ENCODE data around the gene PC.
"Not testable (repeated sequence)": the region's sequence is repeated elsewhere in the genome, so short reads cannot be mapped to it uniquely, and the experiment has no call there.

PC gene

DNA sequence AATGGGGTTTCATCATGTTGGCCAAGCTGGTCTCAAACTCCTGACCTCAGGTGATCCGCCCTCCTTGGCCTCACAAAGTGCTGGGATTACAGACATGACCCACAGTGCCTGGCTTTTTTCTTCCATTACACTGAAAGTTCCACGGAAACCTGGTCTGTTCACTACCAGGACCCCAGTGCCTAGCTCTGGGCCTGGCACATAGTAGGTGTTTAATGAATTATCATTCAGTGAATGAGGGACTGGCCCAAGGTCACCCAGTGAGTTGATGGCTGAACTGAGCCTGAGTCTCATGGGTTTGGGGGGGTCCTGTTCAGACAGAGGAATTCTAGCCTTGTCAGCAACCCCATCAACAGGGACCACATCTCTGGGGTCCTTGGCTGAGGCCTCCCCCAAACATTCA, 20.0 kb upstream of the PC start:
- no peak for DNase-seq

DNA sequence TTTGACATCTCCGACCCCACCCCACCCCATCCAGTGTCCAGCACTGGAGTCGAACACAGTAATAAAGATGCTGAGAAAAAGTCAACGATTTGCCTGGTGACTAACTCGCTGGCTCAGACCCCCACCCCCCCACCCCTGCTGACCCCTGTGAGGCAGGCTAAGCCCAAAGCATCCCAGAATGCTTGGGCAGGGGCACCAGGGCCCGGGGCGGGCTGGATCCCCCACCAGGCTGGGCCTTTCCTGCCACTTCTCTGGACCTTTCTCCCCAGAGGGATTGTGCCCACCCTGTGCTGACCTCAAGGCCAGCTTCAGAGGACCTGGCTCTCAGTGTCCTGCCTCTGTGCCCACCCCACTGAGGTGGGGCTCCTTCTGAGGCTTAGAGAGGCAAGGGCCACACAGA, 18.7 kb upstream of the PC start:
- DNase-seq, result no peak

GRCh38 chr11:66976028-66976467, 17.9 kb upstream of the PC start:
- DNase-seq, result peak; percentile 28

DNA sequence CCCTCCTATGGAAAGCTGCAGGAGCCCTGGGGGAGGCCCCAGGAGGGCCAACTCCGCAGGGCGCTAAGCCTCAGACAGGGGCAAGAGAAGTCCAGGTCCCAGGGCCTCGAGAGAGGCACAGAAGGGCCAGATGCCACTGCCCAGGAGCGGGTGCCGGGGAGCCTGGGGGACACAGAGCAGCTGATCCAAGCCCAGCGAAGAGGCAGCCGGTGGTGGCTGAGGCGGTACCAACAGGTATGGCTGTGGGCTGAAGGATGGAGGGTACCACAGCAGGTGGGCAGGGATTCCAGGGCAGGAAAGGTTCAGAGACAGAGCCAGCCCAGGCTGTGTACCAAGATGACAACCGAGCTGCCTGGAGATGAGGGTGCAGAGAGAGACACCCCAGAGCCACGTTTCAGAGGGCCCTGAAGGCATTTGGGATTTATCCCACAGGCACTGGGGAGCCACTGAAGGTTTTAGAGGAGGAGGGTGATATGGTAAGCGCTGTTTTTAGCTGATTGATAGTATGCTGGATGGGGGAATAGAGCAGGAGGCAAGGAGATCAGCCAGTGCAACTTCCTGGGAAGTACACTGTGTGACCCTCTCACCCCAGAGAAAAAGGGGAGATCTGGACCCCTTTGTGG, 17.3 kb upstream of the PC start:
- no peak for DNase-seq

GRCh38 chr11:66974724-66975404, 16.7 kb upstream of the PC start, which contains the start of gene C11orf86:
Gene C11orf86, plus strand, starts transcription at chr11:66975304. Its CDS starts 59 bp downstream, at chr11:66975363.
- DNase-seq, result peak; percentile 18

- no peak for DNase-seq
Measured at GRCh38 chr11:66973956-66974580, 15.9 kb upstream of the PC start.

DNA sequence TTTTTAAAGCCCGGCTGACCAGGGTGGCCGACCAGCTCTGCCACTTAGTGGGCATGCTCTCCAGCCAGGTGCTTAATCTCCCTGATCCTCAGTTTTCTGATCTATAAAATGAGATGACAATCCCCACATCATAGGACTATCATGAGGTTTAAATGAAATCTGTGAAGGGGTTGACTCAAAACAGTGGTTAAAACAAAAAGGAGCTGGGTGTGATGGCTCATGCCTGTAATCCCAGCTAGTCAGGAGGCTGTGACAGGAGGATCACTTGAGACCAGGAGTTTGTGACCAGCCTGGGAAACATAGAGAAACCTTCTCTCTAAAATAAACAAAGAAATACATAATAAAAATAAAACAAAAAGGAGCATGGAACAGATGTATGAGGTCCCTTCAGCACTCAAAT, 13.3 kb upstream of the PC start:
- no peak for DNase-seq

GRCh38 chr11:66970807-66971442, 12.7 kb upstream of the PC start:
- peak; percentile 60 for DNase-seq

DNA sequence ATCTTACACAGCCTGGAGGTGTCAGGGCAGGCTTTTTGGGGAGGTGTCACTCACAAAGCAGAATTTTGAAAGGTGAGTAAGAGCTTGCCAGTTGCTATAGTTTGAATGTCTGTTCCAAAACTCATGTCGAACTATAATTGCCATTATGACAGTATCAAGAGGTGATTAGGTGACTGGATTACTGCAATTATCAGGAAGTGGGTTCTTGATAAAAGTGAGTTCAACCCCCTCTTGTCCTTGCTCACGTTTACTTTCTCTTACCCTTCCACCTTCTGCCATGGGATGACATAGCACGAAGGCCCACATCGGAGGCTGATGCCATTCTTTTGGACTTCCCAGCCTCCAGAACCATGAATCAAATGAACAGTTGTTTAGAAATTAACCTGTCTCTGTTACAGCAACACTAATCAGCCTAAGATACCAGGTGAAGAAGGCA, 12.2 kb upstream of the PC start:
- peak; percentile 21 for DNase-seq

GRCh38 chr11:66969584-66970225, 11.5 kb upstream of the PC start:
- no peak for DNase-seq

DNA sequence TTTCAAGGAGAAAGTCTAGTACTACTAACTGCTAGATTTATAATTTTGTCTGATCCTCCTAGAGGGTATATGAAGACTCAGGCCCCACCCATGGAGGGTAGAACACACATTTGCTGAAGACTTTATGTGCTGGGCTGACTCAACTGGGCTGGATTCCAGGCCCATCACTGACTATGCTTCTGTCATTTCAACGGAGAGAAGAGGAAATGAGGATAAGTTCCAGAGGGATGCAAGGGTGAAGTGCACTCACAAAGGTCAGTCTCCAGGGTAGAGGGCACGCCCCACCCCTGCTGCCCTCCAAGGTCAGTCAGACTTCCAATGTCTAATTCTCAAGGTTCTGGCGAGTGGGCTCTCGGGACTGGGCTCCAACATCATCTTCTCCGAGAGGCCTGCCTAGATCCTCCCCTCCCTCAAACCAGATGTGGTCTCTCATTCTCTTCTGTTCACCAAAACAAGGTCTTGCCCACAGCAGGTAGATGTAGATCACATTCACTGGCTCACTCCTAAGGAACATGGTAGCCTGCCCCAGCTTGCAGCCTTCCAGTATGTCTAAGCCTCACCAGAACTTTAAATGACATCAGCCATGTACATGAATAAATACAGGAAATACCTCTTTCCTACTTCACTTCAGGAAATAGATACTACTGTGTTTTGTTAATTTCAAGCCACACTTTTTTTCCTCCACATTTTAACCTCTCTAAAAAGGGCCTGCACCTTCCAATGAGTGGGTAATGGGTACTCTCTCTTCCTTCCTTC, 9.7 kb upstream of the PC start:
- DNase-seq, result no peak

DNA sequence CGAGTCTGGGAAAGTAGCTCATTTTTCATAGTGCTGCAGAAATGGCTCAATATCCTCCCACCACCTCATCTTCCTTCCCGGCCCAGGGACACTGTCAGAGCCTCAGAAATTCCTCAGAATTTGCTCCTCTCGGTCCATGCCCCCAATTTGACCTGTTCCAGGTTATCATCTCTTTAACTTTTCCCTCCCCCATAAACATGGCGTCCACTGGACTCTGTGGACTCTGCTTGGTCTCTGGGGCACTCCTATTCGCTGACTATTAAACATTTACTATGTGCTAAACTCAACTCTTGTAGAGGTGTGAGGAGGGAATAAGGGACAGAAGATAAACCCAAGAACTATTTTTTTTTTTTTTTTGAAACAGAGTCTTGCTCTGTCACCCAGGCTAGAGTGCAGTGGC, 8.2 kb upstream of the PC start:
- DNase-seq, result no peak

- no peak for DNase-seq
Measured at GRCh38 chr11:66964495-66964894, 6.3 kb upstream of the PC start.

DNA sequence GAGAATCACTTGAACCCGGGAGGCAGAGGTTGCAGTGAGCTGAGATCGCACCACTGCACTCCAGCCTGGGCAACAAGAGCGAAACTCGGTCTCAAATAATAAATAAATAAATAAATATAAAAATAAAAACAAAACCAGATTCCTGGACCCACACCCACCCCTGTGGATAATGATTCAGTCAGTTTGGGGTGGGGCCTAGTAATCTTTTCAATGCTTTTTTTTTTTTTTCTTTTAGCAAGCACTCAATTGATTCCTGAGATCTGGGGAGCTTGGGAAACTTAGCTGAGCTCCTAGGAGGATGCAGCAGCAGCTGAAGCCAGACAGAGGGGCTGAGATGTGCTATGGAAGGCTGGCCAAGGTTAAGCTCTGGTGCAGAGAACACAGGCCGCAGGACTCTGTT, 4.6 kb upstream of the PC start:
- DNase-seq, result no peak

DNA sequence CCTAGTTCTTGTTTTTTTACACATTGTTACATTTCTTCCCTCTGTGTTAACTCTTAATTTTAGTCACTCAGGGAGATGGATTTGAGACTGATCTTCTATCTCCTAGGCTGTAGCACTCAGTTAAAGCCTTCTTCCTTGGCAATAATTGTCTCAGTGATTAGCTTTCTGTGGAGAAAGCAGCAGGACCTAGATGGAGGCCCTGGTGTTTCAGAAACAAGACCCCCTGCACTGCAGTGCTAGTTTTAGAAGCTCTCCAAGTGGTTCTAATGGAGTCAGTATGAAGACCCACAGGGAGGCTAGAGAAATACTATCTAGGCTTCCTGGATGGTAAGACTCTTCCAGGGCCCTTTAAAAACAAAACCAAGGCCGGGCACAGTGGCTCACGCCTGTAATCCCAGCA, 4.1 kb upstream of the PC start:
- DNase-seq, result no peak

DNA sequence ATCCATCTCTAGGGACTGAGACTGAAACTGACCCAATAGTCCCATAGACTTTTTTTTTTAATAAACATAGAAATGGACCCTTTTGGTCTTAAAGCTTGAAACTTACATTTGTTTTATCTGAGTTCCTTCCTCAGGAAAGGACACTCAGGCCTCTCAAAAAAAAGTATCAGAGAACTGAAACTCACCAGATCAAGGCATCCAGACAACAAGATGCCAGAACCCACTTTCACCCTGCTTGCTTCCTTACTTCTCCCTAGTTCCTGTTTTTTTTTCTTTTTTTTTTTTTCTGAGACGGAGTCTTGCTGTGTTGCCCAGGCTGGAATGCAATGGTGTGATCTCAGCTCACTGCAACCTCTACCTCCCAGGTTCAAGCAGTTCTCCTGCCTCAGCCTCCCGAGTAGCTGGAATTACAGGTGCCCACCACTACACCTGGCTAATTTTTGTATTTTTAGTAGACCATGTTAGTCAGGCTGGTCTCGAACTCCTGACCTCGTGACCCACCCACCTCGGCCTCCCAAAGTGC, 3.6 kb upstream of the PC start:
- DNase-seq, result not testable (repeated sequence)

- DNase-seq, result no peak
Measured at GRCh38 chr11:66958956-66959274, 732 bp upstream of the PC start.

- no peak for DNase-seq
Measured at GRCh38 chr11:66957971-66958231, 282 bp downstream of the PC start.

DNA sequence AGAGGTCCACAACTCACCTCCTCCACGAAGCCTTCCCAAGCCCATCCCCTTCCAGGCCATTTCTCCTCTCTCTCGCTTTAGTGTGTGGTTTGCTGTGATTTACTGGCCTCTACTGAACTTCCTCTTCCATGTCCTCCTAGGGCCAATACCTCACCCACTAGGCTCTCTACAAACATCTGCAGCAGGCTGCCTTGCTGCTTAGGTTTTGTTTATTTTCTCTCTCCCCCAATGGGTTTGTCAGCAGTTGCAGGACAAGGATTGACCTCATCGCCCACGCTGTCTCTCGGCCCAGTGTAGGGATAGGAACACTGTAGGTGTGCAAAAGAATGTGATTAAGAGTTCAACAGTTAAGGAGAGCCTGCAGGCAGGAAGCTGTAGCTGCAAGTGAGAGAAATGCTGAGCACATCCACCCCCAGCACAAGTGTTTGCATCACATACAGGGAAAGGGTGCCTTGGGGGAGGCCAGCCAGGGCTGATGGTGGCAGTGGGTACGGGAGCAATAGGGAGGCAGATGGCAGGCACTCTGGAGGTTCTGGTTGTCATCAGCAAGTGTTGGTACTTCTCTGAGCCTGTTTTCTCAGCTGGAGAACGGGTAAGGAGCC, 1.4 kb downstream of the PC start:
- DNase-seq, result no peak

DNA sequence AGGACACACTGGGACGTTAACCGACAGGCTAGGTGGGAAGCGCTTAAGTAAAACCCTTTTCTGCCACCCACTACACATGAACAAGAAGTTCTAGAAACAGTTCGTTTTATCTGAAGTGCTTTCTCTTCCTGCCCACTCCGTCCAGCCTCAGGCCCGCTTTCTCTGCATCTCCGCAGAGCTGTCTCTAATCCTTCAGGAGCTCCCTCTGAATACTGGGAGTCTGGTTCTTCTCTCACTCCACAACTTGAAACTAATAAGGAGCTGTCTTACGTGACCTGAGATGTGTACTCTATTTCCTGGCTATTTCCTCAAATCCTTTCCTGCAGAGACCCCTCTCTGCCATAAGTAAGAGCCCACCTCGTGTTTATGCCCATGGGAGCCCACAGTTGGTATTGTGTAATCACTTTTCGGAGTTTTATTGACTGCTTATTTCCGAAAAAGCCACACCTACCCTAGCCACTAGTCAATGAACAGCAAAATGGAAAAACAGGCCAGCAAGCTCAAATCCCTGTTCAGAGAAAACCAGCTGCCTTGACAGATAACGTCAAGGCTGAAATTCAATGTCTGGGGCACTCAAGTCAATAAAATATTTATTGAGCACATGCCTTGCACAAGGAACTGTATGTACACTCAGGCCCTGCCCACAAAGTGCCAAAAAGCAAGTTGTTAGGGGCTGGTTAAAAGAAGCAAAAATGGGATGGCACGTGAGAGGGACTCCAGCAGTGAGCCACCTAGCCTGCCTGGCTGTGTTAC, 4.9 kb downstream of the PC start:
- no peak for DNase-seq

- DNase-seq, result no peak
Measured at GRCh38 chr11:66951927-66952337, 6.3 kb downstream of the PC start.

- DNase-seq, result no peak
Measured at GRCh38 chr11:66951135-66951534, 7.0 kb downstream of the PC start.
